Transverse colon (tissue), 4 donors: ENCODE results near the gene SLX4IP. TPM values are rescaled to one million over a fixed set of nuclear protein-coding genes. Genes with fewer than 3 reads are reported as not detected.
A peak's percentile ranks its signal among the peaks of the same experiment; 100 is the strongest.

Experiments used
- DNase-seq: peaks from one replicate; pipeline ENCODE4 v3.0.0-alpha.2; 2019
- H3K27ac ChIP-seq, 4 donors: fragments of 200-600 bp; sonication (generic); 2 replicates each; pipeline ENCODE4 v1.5.1; 2016 to 2018; ENCODE audit warnings: inconsistent platforms in 4 of 4
- H3K27me3 ChIP-seq: fragments of 200-600 bp; sonication (generic); 2 replicates; pipeline ENCODE4 v1.5.1; 2017; ENCODE audit warnings: inconsistent platforms
- H3K36me3 ChIP-seq, 4 donors: fragments of 200-600 bp; sonication (generic); 2 replicates each; pipeline ENCODE4 v1.5.1; 2017 to 2019; ENCODE audit warnings: inconsistent platforms in 4 of 4
- H3K4me1 ChIP-seq, 4 donors: fragments of 200-600 bp; sonication (generic); 2 replicates each; pipeline ENCODE4 v1.5.1; 2017 to 2020; ENCODE audit warnings: inconsistent platforms in 4 of 4
- H3K4me3 ChIP-seq, 4 donors: fragments of 200-600 bp; sonication (generic); 1 replicate in 1 of 4; 2 replicates in 3 of 4; pipeline versions ENCODE4 v1.5.1 to v1.6.1; 2017 to 2019; ENCODE audit warnings: inconsistent platforms in 4 of 4
- H3K9me3 ChIP-seq, 2 donors: fragments of 200-600 bp; sonication (generic); 2 replicates each; pipeline ENCODE4 v1.5.1; 2017 to 2019; ENCODE audit warnings: inconsistent platforms in 2 of 2
- CTCF ChIP-seq, 5 experiments: fragments of 200-600 bp in 3 of 5; fragments of 450-650 bp in 2 of 5; sonication (generic) in 3 of 5; IDR thresholded peaks; 1 replicate in 2 of 5; 2 replicates in 3 of 5; pipeline ENCODE4 v1.5.1; 2016 to 2017; ENCODE audit warnings: antibody characterized with exemption in 5 of 5, inconsistent platforms in 3 of 5, mild to moderate bottlenecking in 2 of 5, moderate library complexity in 1 of 5
- EP300 ChIP-seq: sonication (generic); formaldehyde crosslinking; IDR thresholded peaks from one replicate; pipeline ENCODE4 v1.6.1; 2017; ENCODE audit warnings: antibody characterized with exemption, low read depth
- POLR2A ChIP-seq: fragments of 450-650 bp; IDR thresholded peaks from one replicate; pipeline ENCODE4 v1.6.1; 2016; ENCODE audit warnings: antibody characterized with exemption, mild to moderate bottlenecking, moderate library complexity
- POLR2AphosphoS5 ChIP-seq, 3 donors: sonication (generic); formaldehyde crosslinking; IDR thresholded peaks; one replicate each; pipeline ENCODE4 v1.6.1; 2016; ENCODE audit warnings: antibody characterized with exemption in 3 of 3
- WGBS, 2 donors: methylation state at CpG; one replicate each; pipeline ENCODE4 v1.1.5; 2018; ENCODE audit warnings: low coverage in 1 of 2; 5-methylcytosine and 5-hydroxymethylcytosine counted together
- in situ Hi-C, 4 donors: fragments of 200-750 bp; cut with MboI; loops; one replicate each; pipeline versions ENCODE4 v1.15.0 to v1.15.1; 2017; ENCODE audit warnings: low sequenced_read_pairs in 3 of 4, low pct_ligation_motif_present in 1 of 4, low pct_unique_long_range_greater_than_20kb in 1 of 4
- intact Hi-C: fragments of 100-400 bp; cut with DNase I; formaldehyde crosslinking; loops from one replicate; pipeline ENCODE4 v1.15.1; 2023; ENCODE audit warnings: low total_unique reads
- total RNA-seq, 4 donors: library from RNA; depleted of rRNA; stranded (reverse); fragments of >200 nt; gene quantifications; one replicate each; pipeline ENCODE4 v1.1.0, GENCODE V29; 2016

Gene SLX4IP
- total RNA-seq, 4 donors from 2014 or later, result 5.4 to 8.4 (median 7.5) TPM

- Histone ChIP-seq H3K27ac (no peak overlapping the region), H3K9me3 (no peaks in the 10 kb centered on the region), H3K36me3 (no peaks in the 10 kb centered on the region), H3K4me3 (no peak overlapping the region), H3K27me3 (no peaks in the 10 kb centered on the region), H3K4me1 (peaks cover 0 to 15% (median 8%) of the 10 kb centered on the region in 4 donors)
- in situ Hi-C loops, result no loop called here
- intact Hi-C loops, result no loop called here
- 81 to 92% methylated on average over 3 of the region's 3 CpGs for whole genome bisulfite sequencing, 2 donors
- TF ChIP-seq POLR2AphosphoS5 (IDR thresholded peaks at IDR 0.05) (no peak), POLR2A (no peak), CTCF (IDR thresholded peaks at IDR 0.05) (no peak), EP300 (no peak)
- DNase-seq, result no peak
Measured at GRCh38 chr20:10621149-10621548, 186.0 kb downstream of the SLX4IP start.

GRCh38 chr20:10622657-10623418, 187.7 kb downstream of the SLX4IP start:
- Histone ChIP-seq H3K36me3 (no peaks in the 10 kb centered on the region), H3K4me1 (peaks cover 0 to 15% (median 8%) of the 10 kb centered on the region in 4 donors), H3K27ac (peak overlapping the region; percentile 14 to 31 (median 21)), H3K27me3 (no peaks in the 10 kb centered on the region), H3K9me3 (no peaks in the 10 kb centered on the region), H3K4me3 (no peak overlapping the region)
- WGBS, 2 donors, result 77 to 80% methylated on average over 7 to 16 of the region's 16 CpGs
- intact Hi-C loops (no loop called here), in situ Hi-C loops (no loop called here)
- DNase-seq, result no peak
- TF ChIP-seq CTCF (IDR thresholded peaks at IDR 0.05), result no peak
- TF ChIP-seq POLR2AphosphoS5 (IDR thresholded peaks at IDR 0.05), result no peak
- no peak for TF ChIP-seq POLR2A
- no peak for TF ChIP-seq EP300

GRCh38 chr20:10625641-10626040, 190.5 kb downstream of the SLX4IP start:
- DNase-seq, result no peak
- Histone ChIP-seq H3K9me3 (no peaks in the 10 kb centered on the region), H3K36me3 (no peaks in the 10 kb centered on the region), H3K27me3 (no peaks in the 10 kb centered on the region), H3K4me1 (no peaks in the 10 kb centered on the region), H3K27ac (no peak overlapping the region), H3K4me3 (no peak overlapping the region)
- TF ChIP-seq POLR2A (no peak), EP300 (no peak), CTCF (IDR thresholded peaks at IDR 0.05) (no peak), POLR2AphosphoS5 (IDR thresholded peaks at IDR 0.05) (no peak)
- 94% methylated on average over 2 of the region's 2 CpGs for WGBS, 2 donors
- intact Hi-C loops (no loop called here), in situ Hi-C loops (no loop called here)

GRCh38 chr20:10626896-10627295, 191.8 kb downstream of the SLX4IP start:
- H3K27ac ChIP-seq, result no peak overlapping the region
- no peak for TF ChIP-seq EP300
- no peak for TF ChIP-seq POLR2AphosphoS5 (IDR thresholded peaks at IDR 0.05)
- no peak for TF ChIP-seq CTCF (IDR thresholded peaks at IDR 0.05)
- no peak for TF ChIP-seq POLR2A
- no peaks in the 10 kb centered on the region for H3K36me3 ChIP-seq
- H3K4me3 ChIP-seq, result no peak overlapping the region
- intact Hi-C loops (no loop called here), in situ Hi-C loops (no loop called here)
- no peaks in the 10 kb centered on the region for H3K27me3 ChIP-seq
- 89 to 93% methylated on average over 3 of the region's 3 CpGs for WGBS, 2 donors
- H3K4me1 ChIP-seq, result no peaks in the 10 kb centered on the region
- no peak for DNase-seq
- H3K9me3 ChIP-seq, result no peaks in the 10 kb centered on the region
